Naive thymus-derived CD8-positive, alpha-beta T cell (primary cell): ENCODE measurements around the gene PCED1A. TPM values are rescaled to one million over a fixed set of nuclear protein-coding genes. Genes with fewer than 3 reads are reported as not detected.
A peak's percentile ranks its signal among the peaks of the same experiment; 100 is the strongest.

ENCODE experiments used
- ATAC-seq, 2 donors: fragments of 150-1000 bp; cut with Tn5 transposase in 1 of 2; sonication (Bioruptor Pico), chemical (Tn5 transposase) in 1 of 2; 1 replicate in 1 of 2; 2 replicates in 1 of 2; pipeline ENCODE4 v1.10.0; 2021; ENCODE audit warnings: mild to moderate bottlenecking in 2 of 2, moderate library complexity in 2 of 2
- POLR2A ChIA-PET: fragments of 350-600 bp; sonication (Branson Sonifier 250); formaldehyde crosslinking; loops from one replicate; lab custom pipeline; 2021; ENCODE audit warnings: antibody characterized with exemption; lab: Charles Lee
- DNase-seq, 10 donors: peaks; one replicate each; pipeline versions ENCODE4 v3.0.0 to v3.0.0-alpha.2; 2020 to 2022
- H3K27ac Mint-ChIP-seq, 10 donors: one replicate each; pipeline ENCODE4 v1.8.0; 2020 to 2022; ENCODE audit warnings: mild to moderate bottlenecking in 10 of 10, mixed read lengths in 10 of 10, moderate library complexity in 4 of 10, inconsistent platforms in 1 of 10
- H3K27me3 Mint-ChIP-seq, 5 donors: one replicate each; pipeline ENCODE4 v1.8.0; 2021 to 2022; ENCODE audit warnings: mixed read lengths in 5 of 5
- H3K36me3 Mint-ChIP-seq, 3 donors: one replicate each; pipeline ENCODE4 v1.8.0; 2020 to 2022; ENCODE audit warnings: mixed read lengths in 3 of 3, mild to moderate bottlenecking in 2 of 3, inconsistent platforms in 1 of 3
- H3K4me1 Mint-ChIP-seq, 4 donors: one replicate each; pipeline ENCODE4 v1.8.0; 2021 to 2022; ENCODE audit warnings: mixed read lengths in 4 of 4
- H3K4me3 Mint-ChIP-seq, 10 donors: one replicate each; pipeline ENCODE4 v1.8.0; 2020 to 2022; ENCODE audit warnings: mild to moderate bottlenecking in 10 of 10, mixed read lengths in 10 of 10, moderate library complexity in 6 of 10, inconsistent platforms in 1 of 10
- H3K9me3 Mint-ChIP-seq, 9 donors: one replicate each; pipeline ENCODE4 v1.8.0; 2020 to 2022; ENCODE audit warnings: mixed read lengths in 9 of 9, mild to moderate bottlenecking in 3 of 9, inconsistent platforms in 1 of 9, moderate library complexity in 1 of 9
- polyA plus RNA-seq, 3 donors: library from polyadenylated mRNA; unstranded; fragments of 300-500 nt; fragmentation: Illumina TruSeq; gene quantifications; one replicate each; pipeline ENCODE4 v1.2.3, GENCODE V29; 2021
- total RNA-seq, 8 experiments: library from RNA in 2 of 8; stranded (reverse) in 2 of 8; gene quantifications; one replicate each; pipeline ENCODE4 v1.2.3 and lab custom pipeline; 2021 to 2026

PCED1A gene, protein sequence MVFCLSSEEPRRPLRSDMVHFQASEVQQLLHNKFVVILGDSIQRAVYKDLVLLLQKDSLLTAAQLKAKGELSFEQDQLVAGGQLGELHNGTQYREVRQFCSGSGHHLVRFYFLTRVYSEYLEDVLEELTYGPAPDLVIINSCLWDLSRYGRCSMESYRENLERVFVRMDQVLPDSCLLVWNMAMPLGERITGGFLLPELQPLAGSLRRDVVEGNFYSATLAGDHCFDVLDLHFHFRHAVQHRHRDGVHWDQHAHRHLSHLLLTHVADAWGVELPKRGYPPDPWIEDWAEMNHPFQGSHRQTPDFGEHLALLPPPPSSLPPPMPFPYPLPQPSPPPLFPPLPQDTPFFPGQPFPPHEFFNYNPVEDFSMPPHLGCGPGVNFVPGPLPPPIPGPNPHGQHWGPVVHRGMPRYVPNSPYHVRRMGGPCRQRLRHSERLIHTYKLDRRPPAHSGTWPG
- total RNA-seq (100 to 1,000 TPM in 1 of 2 experiments, 10 to 100 TPM in 1; 89.5 to 101 TPM), polyA plus RNA-seq (10 to 100 TPM; 21.9 to 29.6 (median 23.6) TPM), total RNA-seq (lab: John Stamatoyannopoulos, UW) (25.7 to 93.6 (median 75.2) reads per million in 6 experiments)

DNA sequence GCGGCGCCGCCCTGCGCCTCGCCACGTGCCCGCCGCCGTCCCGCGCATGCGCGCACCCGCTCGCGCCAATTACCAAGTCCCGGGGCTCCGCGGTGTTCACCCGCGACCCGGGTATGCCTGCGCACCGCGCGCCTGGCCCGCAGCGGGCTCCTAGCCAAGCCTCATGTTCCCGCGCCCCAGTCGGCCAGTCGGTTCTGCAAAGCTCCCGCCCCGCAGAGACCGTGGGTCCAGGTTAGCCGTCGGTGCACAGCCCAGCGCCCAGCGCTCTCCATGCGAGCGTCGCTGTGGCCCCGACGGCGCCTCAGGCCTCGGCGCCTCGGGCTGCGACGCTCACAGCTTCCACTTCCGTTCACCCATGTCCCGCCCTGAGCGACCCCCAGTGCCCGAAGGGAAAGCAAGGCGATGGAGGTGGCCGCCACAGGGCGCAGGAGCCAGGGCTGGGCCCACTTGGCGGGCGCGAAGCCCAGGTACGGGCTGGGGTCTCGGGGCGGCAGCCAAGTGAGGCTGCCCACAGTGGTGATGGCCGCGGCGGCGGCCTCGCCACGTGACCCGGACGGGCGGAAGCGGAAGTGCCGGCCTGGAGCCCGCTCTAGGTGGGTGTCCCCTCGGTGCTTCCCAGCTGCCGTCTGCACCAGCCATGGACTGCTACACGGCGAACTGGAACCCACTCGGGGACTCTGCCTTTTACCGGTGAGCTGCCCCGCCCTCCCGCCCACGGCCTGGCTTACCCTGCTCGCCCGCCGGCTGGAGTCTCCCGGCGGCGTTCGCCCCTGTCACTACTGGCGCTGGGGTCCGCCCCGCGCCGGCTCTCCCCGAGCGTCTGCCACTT is at the start of gene PCED1A, which contains the start of gene VPS16:
Gene PCED1A, minus strand, starts transcription at position 518 of the 829 bp plus-strand sequence. CDS start 743 bp downstream, outside the sequence.
Gene VPS16, plus strand, starts transcription at position 608 of the 829 bp plus-strand sequence. Its CDS starts 30 bp downstream, at position 638.
- Mint-ChIP-seq H3K27me3 (no peaks in the 10 kb centered on the region), H3K4me3 (peak within 1 kb of the TSS; percentile 79 to 91 (median 90))
- POLR2A ChIA-PET, result interaction anchor here (0.6 to 3.1 kb wide), 21 partner anchors 8 to 630 kb away, joined by 3 to 26 read pairs (median 4); partner anchors contain the start of genes CPXM1, EBF4, IDH3B and NOP56

DNA sequence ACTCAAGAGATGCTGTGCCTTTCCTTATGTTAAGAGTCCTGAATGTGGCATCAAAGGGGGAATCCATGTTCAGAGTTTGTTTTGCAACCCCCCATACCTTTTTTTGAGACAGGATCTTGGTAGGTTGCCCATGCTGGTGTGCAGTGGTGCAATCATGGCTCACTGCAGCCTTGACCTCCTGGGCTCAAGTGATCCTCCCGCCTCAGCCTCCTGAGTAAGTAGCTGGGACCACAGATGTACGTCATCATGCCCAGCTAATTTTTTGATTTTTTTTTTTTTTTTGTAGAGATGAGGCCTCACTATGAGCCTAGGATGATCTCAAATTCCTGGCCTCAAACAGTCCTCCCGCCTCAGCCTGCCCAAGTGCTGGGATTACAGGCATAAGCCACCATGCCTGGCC is 49.3 kb upstream of the PCED1A start:
- no peak overlapping the region for H3K4me3 Mint-ChIP-seq
- peaks cover 0 to 4% (median 0%) of the 10 kb centered on the region in 9 donors for H3K9me3 Mint-ChIP-seq
- ATAC-seq (no peak), DNase-seq (no peak)
- peaks cover 40 to 73% (median 69%) of the 10 kb centered on the region in 4 donors for H3K4me1 Mint-ChIP-seq
- H3K27me3 Mint-ChIP-seq, result no peaks in the 10 kb centered on the region
- POLR2A ChIA-PET, result no interaction called here
- peak overlapping the region in 3 of 10 donors; percentile 17 to 45 (median 22) for H3K27ac Mint-ChIP-seq
- H3K36me3 Mint-ChIP-seq, result peaks cover 0 to 19% (median 11%) of the 10 kb centered on the region in 3 donors

More for the DNA sequence above, at the start of gene PCED1A, which contains the start of gene VPS16:
- Mint-ChIP-seq H3K36me3 (peaks cover 0 to 6% (median 0%) of the 10 kb centered on the region in 3 donors), H3K27ac (peak within 1 kb of the TSS; percentile 82 to 96 (median 94)), H3K9me3 (no peaks in the 10 kb centered on the region), H3K4me1 (peaks cover 30 to 53% (median 45%) of the 10 kb centered on the region in 4 donors)
- ATAC-seq (peak; percentile 96 to 98), DNase-seq (peak; percentile 84 to 93 (median 88))

DNA sequence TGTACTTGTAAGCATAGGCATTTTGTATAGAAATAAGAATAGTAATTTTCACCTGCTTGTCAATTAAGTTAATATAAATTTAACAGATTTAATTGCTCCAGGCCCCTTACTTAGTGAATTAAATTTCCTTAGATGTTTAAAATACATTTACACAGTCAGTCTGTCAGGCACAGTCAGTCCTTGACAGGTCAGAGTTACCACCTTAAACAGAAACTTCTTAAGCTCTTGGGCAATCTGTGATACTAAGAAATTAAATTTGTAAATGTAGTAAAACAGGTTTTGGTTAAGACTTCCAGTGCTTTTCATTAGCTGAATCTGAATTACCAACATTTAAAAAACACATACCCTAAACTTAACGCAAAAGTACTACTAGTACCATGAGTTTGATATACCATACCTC is 48.8 kb upstream of the PCED1A start:
- Mint-ChIP-seq H3K4me3 (peak overlapping the region in 1 of 10 donors; percentile 7), H3K27me3 (no peaks in the 10 kb centered on the region), H3K9me3 (peaks cover 0 to under 1% (median 0%) of the 10 kb centered on the region in 9 donors), H3K4me1 (peaks cover 39 to 76% (median 73%) of the 10 kb centered on the region in 4 donors), H3K36me3 (peaks cover 0 to 15% (median 8%) of the 10 kb centered on the region in 3 donors), H3K27ac (peak overlapping the region in 2 of 10 donors; percentile 45 to 65)
- DNase-seq (no peak), ATAC-seq (no peak)
- POLR2A ChIA-PET, result no interaction called here

DNA sequence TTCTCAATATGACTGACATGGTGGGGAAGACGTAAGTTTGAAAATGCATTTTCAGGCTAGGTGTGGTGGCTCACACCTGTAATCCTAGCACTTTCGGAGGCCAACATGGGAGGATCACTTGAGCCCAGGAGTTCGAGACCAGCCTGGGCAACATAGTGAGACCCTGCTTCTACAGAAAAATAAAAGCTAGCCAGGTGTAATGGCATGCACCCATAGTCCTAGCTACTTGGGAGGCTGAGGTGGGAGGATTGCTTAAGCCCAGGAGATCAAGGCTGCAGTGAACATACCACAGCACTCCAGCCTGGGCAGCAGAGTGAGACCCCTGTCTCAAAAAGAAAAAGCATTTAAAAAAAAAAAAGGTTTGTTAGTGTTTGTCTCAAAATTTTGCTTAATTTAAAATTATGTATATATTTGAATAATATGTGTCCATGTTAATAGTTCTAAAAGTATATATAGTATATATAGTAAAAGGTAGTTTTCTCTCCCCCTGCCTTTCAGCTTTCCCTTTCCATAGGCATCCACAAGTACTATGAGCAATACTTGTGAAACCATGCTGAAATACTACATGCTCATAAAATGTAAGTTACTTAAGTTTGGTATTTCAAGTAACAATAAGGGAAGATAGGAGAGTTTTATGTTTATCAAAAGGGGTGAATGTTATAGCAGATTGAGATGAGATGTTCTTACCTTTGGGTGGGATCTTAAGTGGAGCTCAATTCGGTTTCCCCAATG is 47.9 kb upstream of the PCED1A start:
- Mint-ChIP-seq H3K9me3 (no peaks in the 10 kb centered on the region), H3K27ac (peak overlapping the region in 6 of 10 donors; percentile 2 to 80 (median 52)), H3K27me3 (no peaks in the 10 kb centered on the region), H3K4me3 (peak overlapping the region in 3 of 10 donors; percentile 12 to 19 (median 16)), H3K4me1 (peaks cover 41 to 83% (median 78%) of the 10 kb centered on the region in 4 donors), H3K36me3 (peaks cover 0 to 15% (median 4%) of the 10 kb centered on the region in 3 donors)
- POLR2A ChIA-PET, result no interaction called here
- no peak for ATAC-seq
- DNase-seq, result no peak

DNA sequence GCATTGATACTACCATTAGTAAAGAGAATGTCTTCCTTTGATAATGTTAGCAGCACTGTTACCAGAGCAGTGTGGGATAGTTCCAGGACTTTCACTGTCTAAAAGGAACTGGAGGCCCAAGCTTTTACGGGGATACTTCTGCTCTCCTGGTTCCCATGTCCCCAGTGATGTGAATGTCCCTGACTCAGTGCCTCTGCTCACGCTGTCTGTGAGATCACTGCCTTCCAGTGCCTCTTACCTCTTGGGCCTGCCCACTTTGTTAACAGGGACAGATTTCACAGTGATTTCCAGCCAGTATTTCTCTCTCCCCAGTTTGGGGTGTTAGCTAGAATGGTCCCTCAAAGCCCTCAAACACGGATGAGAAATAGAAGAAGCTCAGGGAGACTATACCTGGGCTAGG is 47.3 kb upstream of the PCED1A start:
- POLR2A ChIA-PET, result interaction anchor here (0.6 to 1.1 kb wide), 2 partner anchors 12 to 214 kb away, joined by 3 to 4 read pairs; no protein-coding TSS in a partner anchor
- Mint-ChIP-seq H3K4me3 (peak overlapping the region in 1 of 10 donors; percentile 12), H3K27me3 (no peaks in the 10 kb centered on the region), H3K27ac (peak overlapping the region in 8 of 10 donors; percentile 2 to 60 (median 45)), H3K4me1 (peaks cover 38 to 78% (median 76%) of the 10 kb centered on the region in 4 donors), H3K9me3 (no peaks in the 10 kb centered on the region), H3K36me3 (peaks cover 0 to 15% (median 4%) of the 10 kb centered on the region in 3 donors)
- ATAC-seq (no peak), DNase-seq (no peak)

DNA sequence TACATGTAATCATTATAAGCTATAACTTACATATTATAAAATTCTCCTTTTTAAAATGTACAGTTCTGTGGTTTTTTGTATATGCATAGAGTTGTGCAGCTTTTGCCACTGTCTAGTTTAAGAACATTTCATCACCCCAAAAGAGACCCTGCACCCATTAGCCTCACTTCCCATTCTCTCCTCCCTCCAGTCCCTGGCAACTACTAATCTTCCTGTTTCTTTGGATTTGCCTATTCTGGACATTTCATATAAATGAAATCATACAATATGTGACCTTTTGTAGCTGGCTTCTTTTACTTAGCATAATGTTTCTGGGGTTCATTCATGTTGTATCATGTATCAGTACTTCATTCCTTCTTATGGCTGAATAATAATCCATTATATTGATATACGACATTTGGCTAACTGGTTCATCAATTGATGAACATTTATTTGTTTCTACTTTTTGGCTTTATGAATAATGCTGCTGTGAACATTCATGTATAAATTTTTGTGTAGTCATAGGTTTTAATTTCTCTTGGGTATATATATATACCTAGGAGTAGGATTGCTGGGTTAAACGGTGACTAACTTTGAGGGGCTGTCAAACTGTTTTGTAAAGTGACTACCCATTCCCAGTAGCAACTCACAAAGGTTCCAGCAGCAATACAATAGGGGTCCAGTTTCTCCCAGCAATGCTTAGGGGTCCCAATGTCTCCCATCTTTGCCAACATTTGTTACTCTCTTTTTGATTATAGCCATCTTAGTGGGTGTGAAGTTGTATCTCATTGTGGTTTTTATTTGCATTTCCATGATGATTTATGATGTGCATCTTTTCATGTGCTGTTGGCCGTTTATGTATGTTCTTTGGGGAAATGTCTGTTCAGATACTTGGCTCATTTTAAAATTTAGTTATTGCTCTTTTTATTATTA is 43.5 kb upstream of the PCED1A start:
- Mint-ChIP-seq H3K9me3 (no peaks in the 10 kb centered on the region), H3K27ac (peak overlapping the region in 3 of 10 donors; percentile 1 to 64 (median 53)), H3K4me3 (peak overlapping the region in 1 of 10 donors; percentile 33), H3K36me3 (peaks cover 0 to 11% (median 4%) of the 10 kb centered on the region in 3 donors), H3K27me3 (no peaks in the 10 kb centered on the region), H3K4me1 (peaks cover 26 to 71% (median 68%) of the 10 kb centered on the region in 4 donors)
- DNase-seq (no peak), ATAC-seq (no peak)
- POLR2A ChIA-PET, result no interaction called here

DNA sequence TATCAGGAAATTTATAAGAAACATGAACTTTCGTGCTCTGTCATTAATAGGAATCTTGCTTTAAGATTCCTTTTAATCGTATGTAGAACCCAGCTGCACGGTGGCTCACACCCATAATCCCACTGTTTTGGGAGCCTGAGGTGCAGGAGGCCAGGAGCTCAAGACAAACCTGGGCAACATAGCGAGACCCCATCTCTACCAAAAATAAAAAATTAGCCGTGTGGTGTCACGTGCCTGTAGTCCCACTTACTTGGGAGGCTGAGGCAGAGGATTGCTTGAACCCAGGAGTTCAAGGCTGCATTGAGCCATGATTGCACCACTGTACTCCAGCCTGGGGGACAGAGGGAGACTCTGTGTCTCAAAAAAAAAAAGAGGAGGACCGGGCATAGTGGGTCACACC is 40.2 kb upstream of the PCED1A start:
- ATAC-seq (no peak), DNase-seq (no peak)
- H3K36me3 Mint-ChIP-seq, result peaks cover 0 to 26% (median 4%) of the 10 kb centered on the region in 3 donors
- POLR2A ChIA-PET, result interaction anchor here (0.7 kb wide), 1 partner anchor 107 kb away, joined by 3 read pairs; no protein-coding TSS in a partner anchor
- no peaks in the 10 kb centered on the region for H3K27me3 Mint-ChIP-seq
- peak overlapping the region in 1 of 10 donors; percentile 35 for H3K27ac Mint-ChIP-seq
- H3K9me3 Mint-ChIP-seq, result no peaks in the 10 kb centered on the region
- peak overlapping the region in 1 of 10 donors; percentile 36 for H3K4me3 Mint-ChIP-seq
- H3K4me1 Mint-ChIP-seq, result peaks cover 26 to 76% (median 69%) of the 10 kb centered on the region in 4 donors

DNA sequence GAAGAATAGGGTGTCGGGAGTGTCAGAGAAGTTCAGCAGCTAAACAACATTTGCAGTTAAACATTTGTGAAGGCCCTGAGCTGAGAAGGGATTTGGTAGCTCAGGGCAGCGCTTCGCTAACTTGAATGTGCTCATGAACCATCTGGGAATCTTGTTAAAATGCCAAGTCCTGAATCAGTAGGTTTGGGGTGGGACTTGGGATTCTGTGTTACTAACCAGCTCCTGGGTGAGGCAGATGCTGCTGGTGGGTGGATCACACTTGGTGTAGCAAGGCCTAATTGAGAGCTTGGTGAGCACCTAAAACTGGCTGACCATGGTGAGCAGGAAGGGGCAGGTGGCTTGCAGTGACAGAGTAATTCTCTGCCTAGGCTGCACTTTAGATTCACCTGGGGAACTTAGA is 38.7 kb upstream of the PCED1A start:
- DNase-seq (no peak), ATAC-seq (no peak)
- peaks cover 33 to 76% (median 69%) of the 10 kb centered on the region in 4 donors for H3K4me1 Mint-ChIP-seq
- H3K27ac Mint-ChIP-seq, result peak overlapping the region in 4 of 10 donors; percentile 2 to 32 (median 30)
- no peak overlapping the region for H3K4me3 Mint-ChIP-seq
- H3K9me3 Mint-ChIP-seq, result no peaks in the 10 kb centered on the region
- POLR2A ChIA-PET, result interaction anchor here (0.5 kb wide), 1 partner anchor 228 kb away, joined by 3 read pairs; no protein-coding TSS in a partner anchor
- no peaks in the 10 kb centered on the region for H3K27me3 Mint-ChIP-seq
- peaks cover 0 to 23% (median 0%) of the 10 kb centered on the region in 3 donors for H3K36me3 Mint-ChIP-seq

DNA sequence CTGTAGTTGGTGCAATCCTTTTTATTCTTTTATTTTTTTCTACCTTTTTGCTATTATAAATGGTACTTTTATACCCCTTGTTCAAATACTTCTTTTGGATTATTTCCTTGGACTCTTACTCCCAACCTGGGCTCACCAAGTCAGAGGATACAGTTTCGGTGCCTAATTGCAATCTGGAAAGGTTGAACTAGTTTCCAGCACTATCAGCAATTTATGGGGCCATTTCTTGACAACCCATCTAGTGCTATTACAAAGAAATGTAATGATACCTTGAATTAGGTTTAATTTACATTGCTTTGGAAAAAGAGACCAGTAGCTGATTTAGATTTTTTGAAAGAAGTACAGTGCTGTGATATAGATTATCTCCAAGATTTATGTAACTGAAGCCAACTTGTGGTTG is 38.1 kb upstream of the PCED1A start:
- ATAC-seq, result no peak
- POLR2A ChIA-PET, result interaction anchor here (0.5 kb wide), 1 partner anchor 227 kb away, joined by 3 read pairs; no protein-coding TSS in a partner anchor
- Mint-ChIP-seq H3K4me3 (no peak overlapping the region), H3K36me3 (peaks cover 0 to 21% (median 0%) of the 10 kb centered on the region in 3 donors), H3K4me1 (peaks cover 29 to 71% (median 65%) of the 10 kb centered on the region in 4 donors), H3K9me3 (no peaks in the 10 kb centered on the region), H3K27ac (peak overlapping the region in 2 of 10 donors; percentile 2 to 31), H3K27me3 (no peaks in the 10 kb centered on the region)
- DNase-seq, result no peak

DNA sequence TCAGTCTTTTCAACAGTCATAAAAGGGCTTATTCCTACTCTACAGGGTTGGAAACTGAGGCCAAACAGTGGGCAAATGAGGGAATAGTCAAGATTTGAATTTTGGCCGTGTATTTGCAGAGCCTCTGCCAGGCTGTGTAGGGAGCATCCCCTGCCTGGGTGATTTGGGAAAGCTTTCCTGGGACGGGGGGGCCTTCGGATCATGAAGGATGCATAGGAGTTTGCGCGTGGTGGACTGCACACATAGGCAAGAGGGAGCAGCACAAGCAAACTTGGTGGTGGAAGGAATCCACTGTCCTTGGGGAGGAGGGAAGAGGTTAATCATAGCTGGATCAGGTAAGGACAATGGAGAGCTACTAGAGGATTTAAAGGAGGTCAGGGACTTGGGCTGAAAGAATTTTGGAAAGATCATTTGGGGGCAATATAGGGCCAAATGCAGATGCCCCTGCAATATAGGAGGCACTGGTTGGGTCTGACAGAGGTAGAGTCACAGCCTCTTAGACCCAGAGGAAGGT is 35.3 kb upstream of the PCED1A start:
- Mint-ChIP-seq H3K27ac (peak overlapping the region in 6 of 10 donors; percentile 10 to 82 (median 50)), H3K27me3 (no peaks in the 10 kb centered on the region), H3K4me3 (peak overlapping the region in 9 of 10 donors; percentile 16 to 95 (median 80)), H3K36me3 (peaks cover 0 to 21% (median 0%) of the 10 kb centered on the region in 3 donors), H3K9me3 (no peaks in the 10 kb centered on the region), H3K4me1 (peaks cover 37 to 79% (median 67%) of the 10 kb centered on the region in 4 donors)
- POLR2A ChIA-PET, result interaction anchor here (0.7 to 1.2 kb wide), 2 partner anchors 12 to 24 kb away, joined by 4 read pairs; no protein-coding TSS in a partner anchor
- no peak for ATAC-seq
- no peak for DNase-seq
